Right cardiac atrium (tissue), 5 donors: ENCODE measurements around the gene LMNTD2. TPM values are rescaled to one million over a fixed set of nuclear protein-coding genes. Genes with fewer than 3 reads are reported as not detected.

ENCODE experiments used
- ATAC-seq, 2 donors: fragments of 200-7000 bp; cut with Tn5 transposase; one replicate each; pipeline versions ENCODE4 v1.8.0 to v1.9.1; 2020; ENCODE audit warnings: moderate library complexity in 2 of 2, mild to moderate bottlenecking in 1 of 2
- DNase-seq, 3 donors: peaks; one replicate each; pipeline ENCODE4 v3.0.0-alpha.2; 2020
- H3K27ac ChIP-seq: one replicate; pipeline ENCODE4 v1.5.1; 2013; ENCODE audit warnings: mild to moderate bottlenecking, low read length, control low read depth, moderate library complexity
- H3K27me3 ChIP-seq: one replicate; pipeline ENCODE4 v1.6.1; 2013; ENCODE audit not compliant: control insufficient read depth, insufficient read depth
- H3K4me1 ChIP-seq: one replicate; pipeline ENCODE4 v1.6.1; 2013; ENCODE audit warnings: low read length; ENCODE audit not compliant: control insufficient read depth, insufficient read depth
- H3K4me3 ChIP-seq: one replicate; pipeline ENCODE4 v1.5.1; 2013; ENCODE audit warnings: low read length, control low read depth
- H3K9me3 ChIP-seq: one replicate; pipeline ENCODE4 v1.6.1; 2013; ENCODE audit warnings: low read length; ENCODE audit not compliant: control insufficient read depth
- WGBS: extraction: QIAGEN DNeasy Blood & Tissue Kit; methylation state at CpG from one replicate; pipeline ENCODE4 v1.1.7; 2013; 5-methylcytosine and 5-hydroxymethylcytosine counted together
- intact Hi-C, 4 donors: fragments of 100-400 bp; cut with DNase I; formaldehyde crosslinking; loops; one replicate each; pipeline versions ENCODE4 v1.11.0 to v1.14.0; 2022 to 2023
- polyA plus RNA-seq: library from polyadenylated mRNA; stranded (reverse); fragments of 200-250 nt; gene quantifications from one replicate; pipeline ENCODE4 v1.2.3, GENCODE V29; 2013
- total RNA-seq, 4 donors: library from RNA; stranded (reverse); fragmentation: NEBNext Ultra II Directional; extraction: Animal tissue kit (Norgen Biotek cat#: 25700); gene quantifications; one replicate each; pipeline ENCODE4 v1.2.1, GENCODE V29; 2021
- donor health status: healthy with polysubstance abuse.
- donor health status: DM: no; HTN: yes; CAD: no.
- donor health status: DM: no; HTN: no; CAD: no.
- donor health status: DM: no; HTN: yes; CAD: no; lungs with severe emphysema.
- donor health status: DM: yes; HTN: yes; CAD: no.

The LMNTD2 gene
- total and polyA plus RNA-seq, 5 donors, result 0.50 to 1.4 (median 0.66) TPM

DNA sequence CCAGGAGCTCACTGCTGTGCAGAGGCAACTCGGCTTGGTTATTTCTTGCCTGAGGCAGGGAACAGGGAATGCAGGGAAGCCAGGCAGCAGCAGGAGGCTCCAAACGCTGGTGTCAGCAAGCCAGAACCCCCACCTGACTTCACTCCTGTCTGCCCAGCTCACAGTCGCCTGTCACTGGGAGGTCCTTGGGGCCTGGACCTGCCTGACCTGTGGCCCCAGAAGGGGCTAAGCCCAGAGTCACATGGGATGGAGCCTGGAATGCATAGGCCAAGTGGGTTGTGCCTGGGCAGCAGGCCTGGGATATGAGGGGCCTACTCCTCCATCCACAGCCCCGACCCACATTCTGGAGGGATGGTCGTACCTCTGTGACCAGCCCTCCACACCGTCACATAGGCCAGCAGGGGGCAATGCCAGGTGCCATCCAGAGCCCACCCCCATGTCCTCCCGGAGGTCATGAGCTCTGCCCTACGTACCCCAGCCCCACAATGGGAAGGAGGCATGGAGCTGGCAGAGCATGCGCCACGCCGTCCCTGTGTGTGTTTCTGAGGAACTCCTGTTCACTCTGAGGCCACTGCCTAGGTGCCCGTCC lies 5.5 kb upstream of the LMNTD2 start:
- intact Hi-C loops, result no loop called here
- WGBS, result 83% methylated on average over 12 of the region's 12 CpGs
- DNase-seq (peak in 1 of 3 donors; percentile 54), ATAC-seq (no peak)
- no peaks in the 10 kb centered on the region for H3K9me3 ChIP-seq
- H3K4me3 ChIP-seq, result no peak overlapping the region
- H3K4me1 ChIP-seq, result peaks cover 3% of the 10 kb centered on the region
- no peaks in the 10 kb centered on the region for H3K27me3 ChIP-seq
- H3K27ac ChIP-seq, result no peak overlapping the region

DNA sequence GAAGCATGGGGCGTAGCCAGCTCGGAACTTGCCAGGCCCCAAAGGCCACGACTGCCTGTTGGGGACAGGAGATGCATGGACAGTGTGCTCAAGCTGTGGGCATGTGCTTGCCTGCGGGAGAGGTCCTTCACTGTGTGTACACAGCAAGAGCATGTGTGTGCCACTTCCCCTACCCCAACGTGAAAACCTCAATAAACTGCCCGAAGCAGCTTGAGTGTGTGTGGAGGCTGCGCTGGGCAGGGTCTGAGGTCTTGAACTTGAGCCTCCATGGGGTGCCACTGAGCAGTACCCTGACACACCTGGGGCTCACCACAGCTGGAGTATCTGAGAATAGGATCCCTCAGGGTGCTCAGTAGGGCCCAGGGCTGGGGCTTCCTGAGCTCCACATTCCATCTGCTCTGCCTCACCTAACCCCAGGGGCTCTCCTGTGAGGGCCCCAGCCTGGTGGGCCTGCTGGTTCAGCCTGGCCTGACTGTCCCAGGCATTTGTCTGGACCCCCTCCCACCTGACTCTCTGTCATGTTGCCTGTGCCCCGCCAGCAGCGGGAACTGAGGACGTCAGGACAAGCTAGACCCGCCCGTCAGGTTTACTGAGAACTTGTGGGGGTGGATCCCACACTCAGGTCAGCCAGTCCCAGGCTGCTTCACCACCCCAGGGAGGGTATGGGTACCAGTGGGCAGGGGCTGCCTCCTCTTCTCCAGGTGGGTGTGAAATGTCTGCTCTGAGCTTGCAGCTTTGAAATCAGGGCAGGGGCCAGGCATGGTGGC lies 3.5 kb upstream of the LMNTD2 start:
- H3K27ac ChIP-seq, result no peak overlapping the region
- no peak for ATAC-seq
- intact Hi-C loops, result no loop called here
- DNase-seq, result peak in 1 of 3 donors; percentile 43
- no peaks in the 10 kb centered on the region for H3K27me3 ChIP-seq
- WGBS, result 88% methylated on average over 12 of the region's 12 CpGs
- H3K4me1 ChIP-seq, result no peaks in the 10 kb centered on the region
- H3K9me3 ChIP-seq, result no peaks in the 10 kb centered on the region
- no peak overlapping the region for H3K4me3 ChIP-seq

DNA sequence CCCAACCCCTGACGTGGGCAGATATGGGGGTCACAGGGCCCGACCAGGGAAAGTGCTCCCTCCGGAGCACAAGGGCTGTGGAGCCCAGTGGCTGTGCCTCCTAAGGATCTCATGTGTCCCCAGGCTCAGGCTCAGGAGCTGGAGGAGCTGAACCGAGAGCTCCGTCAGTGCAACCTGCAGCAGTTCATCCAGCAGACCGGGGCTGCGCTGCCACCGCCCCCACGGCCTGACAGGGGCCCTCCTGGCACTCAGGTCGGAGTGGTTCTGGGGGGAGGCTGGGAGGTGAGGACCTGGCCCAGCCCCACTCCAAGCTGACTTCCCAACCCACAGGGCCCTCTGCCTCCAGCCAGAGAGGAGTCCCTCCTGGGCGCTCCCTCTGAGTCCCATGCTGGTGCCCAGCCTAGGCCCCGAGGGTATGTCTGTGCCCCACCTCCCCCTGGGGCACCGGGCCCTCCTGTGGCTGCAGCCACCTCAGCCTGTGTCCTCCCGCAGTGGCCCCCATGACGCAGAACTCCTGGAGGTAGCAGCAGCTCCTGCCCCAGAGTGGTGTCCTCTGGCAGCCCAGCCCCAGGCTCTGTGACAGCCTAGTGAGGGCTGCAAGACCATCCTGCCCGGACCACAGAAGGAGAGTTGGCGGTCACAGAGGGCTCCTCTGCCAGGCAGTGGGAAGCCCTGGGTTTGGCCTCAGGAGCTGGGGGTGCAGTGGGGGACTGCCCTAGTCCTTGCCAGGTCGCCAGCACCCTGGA lies 2.7 kb upstream of the LMNTD2 start:
- Histone ChIP-seq H3K27me3 (no peaks in the 10 kb centered on the region), H3K4me3 (no peak overlapping the region), H3K27ac (no peak overlapping the region), H3K9me3 (no peaks in the 10 kb centered on the region), H3K4me1 (no peaks in the 10 kb centered on the region)
- 90% methylated on average over 18 of the region's 18 CpGs for WGBS
- ATAC-seq, result no peak
- intact Hi-C loops, result no loop called here
- DNase-seq, result peak in 1 of 3 donors; percentile 35

DNA sequence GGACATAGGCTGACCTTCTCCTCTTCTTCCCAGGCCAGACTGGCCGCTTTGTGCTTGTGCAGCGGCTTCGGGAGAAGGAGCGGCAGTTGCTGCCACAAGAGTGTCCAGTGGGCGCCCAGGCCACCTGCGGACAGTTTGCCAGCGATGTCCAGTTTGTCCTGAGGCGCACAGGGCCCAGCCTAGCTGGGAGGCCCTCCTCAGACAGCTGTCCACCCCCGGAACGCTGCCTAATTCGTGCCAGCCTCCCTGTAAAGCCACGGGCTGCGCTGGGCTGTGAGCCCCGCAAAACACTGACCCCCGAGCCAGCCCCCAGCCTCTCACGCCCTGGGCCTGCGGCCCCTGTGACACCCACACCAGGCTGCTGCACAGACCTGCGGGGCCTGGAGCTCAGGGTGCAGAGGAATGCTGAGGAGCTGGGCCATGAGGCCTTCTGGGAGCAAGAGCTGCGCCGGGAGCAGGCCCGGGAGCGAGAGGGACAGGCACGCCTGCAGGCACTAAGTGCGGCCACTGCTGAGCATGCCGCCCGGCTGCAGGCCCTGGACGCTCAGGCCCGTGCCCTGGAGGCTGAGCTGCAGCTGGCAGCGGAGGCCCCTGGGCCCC lies 1.6 kb upstream of the LMNTD2 start:
- DNase-seq (peak in 1 of 3 donors; percentile 14), ATAC-seq (no peak)
- Histone ChIP-seq H3K4me1 (no peaks in the 10 kb centered on the region), H3K27ac (no peak overlapping the region), H3K27me3 (no peaks in the 10 kb centered on the region), H3K4me3 (no peak overlapping the region), H3K9me3 (no peaks in the 10 kb centered on the region)
- 95% methylated on average over 29 of the region's 29 CpGs for WGBS
- intact Hi-C loops, result no loop called here

DNA sequence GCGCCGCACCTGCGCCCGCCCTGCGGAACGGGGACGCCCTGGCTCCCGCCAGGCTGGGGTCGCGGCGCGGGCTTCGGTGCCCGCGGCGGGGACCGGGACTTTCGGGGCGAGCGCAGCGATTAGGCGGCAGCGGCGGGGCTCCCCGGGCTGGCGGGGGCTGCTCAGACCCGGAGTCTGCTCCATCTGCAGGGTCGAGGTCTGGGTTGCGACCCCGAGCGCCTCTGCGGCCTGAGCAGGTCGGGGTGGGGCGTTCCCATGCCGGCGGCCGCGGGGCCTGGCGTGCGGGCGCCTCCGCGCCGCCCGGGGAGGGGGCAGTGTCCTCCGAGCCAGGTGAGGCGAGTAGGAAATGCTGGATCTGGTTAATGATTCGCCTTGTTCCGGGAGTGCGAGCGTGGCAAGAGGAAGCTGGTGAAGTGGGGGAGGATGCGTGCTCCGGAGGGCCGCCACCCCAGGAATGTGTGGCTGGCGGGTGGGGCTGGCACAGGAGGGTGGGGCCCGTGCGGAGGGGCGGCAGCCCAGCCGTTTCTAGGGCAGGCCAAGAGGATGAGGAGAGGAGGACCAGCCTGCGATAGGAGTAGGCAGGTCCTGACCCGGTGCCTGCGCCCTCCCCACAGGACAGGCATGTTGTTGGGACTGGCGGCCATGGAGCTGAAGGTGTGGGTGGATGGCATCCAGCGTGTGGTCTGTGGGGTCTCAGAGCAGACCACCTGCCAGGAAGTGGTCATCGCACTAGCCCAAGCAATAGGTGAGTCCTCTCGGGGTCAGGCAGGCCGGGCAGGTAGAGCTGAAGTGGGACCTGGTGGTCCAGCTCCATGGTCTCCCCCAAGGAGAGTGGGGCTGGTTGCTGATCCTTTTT lies 838 bp upstream of the LMNTD2 start:
- DNase-seq (peak in 2 of 3 donors; percentile 22 to 58), ATAC-seq (peak in 1 of 2 donors; percentile 0)
- intact Hi-C loops, result no loop called here

DNA sequence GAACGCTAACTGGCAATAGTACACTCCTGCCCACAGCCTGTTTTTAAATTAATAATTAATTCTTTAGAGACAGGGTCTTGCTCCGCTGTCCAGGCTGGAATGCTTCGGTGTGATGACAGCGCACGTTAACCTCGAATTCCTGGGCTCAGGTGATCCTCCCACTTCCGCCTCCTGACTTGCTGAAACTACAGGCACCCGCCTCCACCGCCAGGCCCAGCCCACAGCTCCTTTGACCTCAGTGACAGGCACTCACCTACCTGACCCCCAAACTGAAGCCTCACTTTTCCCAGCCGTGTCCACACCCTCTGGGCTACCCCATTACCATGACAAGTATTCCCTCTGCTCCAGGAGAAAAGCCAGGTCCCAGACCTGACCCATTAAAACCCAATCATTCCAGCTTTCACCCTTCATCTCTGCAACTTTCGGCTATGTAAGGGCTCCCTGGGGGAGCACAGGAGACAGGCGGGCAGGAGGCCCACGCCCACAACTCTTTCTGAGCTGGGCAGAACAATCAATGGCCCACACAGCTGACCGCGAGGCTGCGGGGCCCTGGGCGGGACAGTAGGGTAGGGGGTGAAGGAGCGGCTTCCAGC lies 730 bp downstream of the LMNTD2 start:
- DNase-seq, result peak in 1 of 3 donors; percentile 16

More for the DNA sequence above, 838 bp upstream of the LMNTD2 start:
- Histone ChIP-seq H3K27ac (no peak overlapping the region), H3K9me3 (no peaks in the 10 kb centered on the region), H3K27me3 (no peaks in the 10 kb centered on the region), H3K4me3 (peak overlapping the region; percentile 87), H3K4me1 (no peaks in the 10 kb centered on the region)
- 9% methylated on average over 67 of the region's 67 CpGs for WGBS

DNA sequence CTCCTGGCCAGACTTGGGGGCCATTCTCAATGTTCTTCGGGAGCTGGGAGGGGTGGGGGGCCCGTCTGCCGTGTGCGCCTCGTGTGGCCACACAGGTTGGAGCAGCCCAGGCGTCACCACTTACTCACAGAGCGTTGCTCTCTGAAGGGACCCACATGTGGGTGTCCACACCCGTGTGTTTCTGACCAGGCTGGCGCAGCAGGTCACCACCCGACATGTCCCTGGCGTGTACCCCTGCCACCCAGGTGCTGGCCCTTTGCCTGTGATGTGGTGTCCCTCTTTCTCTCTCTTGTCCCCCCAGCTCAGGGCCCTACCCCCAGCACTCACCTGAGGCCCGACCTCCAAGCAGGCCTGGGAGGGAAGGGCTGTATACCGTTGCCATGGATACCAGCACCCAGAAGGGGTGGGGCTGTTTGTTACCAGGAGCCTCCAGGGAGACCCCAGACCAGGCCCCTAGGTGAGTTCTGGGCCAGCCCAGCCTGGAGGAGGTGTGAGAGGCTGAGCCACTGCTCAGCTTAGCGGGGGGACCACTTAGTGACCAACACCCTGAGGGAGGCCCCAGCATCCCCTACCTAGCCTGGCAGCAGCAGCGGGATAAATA lies 1.4 kb downstream of the LMNTD2 start:
- intact Hi-C loops, result loop anchor here in 2 of 4 donors (10.0 kb wide), 1 partner anchor 166 kb away; no protein-coding TSS in a partner anchor
- Histone ChIP-seq H3K27ac (no peak overlapping the region), H3K4me3 (no peak overlapping the region), H3K27me3 (no peaks in the 10 kb centered on the region), H3K4me1 (no peaks in the 10 kb centered on the region), H3K9me3 (no peaks in the 10 kb centered on the region)
- DNase-seq, result peak in 2 of 3 donors; percentile 17 to 52
- WGBS, result 80% methylated on average over 15 of the region's 15 CpGs
- no peak for ATAC-seq

More for the DNA sequence above, 730 bp downstream of the LMNTD2 start:
- no peak overlapping the region for H3K4me3 ChIP-seq
- no peaks in the 10 kb centered on the region for H3K4me1 ChIP-seq
- intact Hi-C loops, result loop anchor here in 2 of 4 donors (10.0 kb wide), 1 partner anchor 165 kb away; no protein-coding TSS in a partner anchor
- no peak overlapping the region for H3K27ac ChIP-seq
- no peaks in the 10 kb centered on the region for H3K27me3 ChIP-seq
- no peaks in the 10 kb centered on the region for H3K9me3 ChIP-seq
- ATAC-seq, result no peak
- WGBS, result 73% methylated on average over 18 of the region's 18 CpGs

DNA sequence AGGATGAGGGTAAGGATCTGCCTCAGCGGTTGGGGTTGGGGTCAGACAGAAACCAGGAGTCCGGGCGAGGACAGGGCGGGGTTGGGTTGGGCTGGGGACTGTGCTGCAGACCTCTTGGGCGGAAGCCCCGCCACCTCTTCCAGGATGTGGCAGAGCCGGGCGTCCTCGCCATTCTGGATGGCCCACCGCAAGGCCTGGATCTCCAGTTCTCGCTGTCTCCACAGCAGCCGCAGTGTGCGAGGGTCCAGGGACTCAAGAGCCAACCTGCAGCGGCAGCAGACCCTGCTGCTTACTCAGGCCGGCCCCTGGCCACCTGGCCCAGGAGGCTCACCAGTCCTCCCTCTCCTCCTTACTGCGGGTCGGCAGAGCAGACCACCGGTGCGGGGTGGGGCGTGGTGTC lies 2.0 kb downstream of the LMNTD2 start:
- intact Hi-C loops, result loop anchor here in 2 of 4 donors (10.0 kb wide), 1 partner anchor 166 kb away; no protein-coding TSS in a partner anchor
- no peaks in the 10 kb centered on the region for H3K4me1 ChIP-seq
- no peak overlapping the region for H3K27ac ChIP-seq
- H3K4me3 ChIP-seq, result no peak overlapping the region
- 89% methylated on average over 20 of the region's 20 CpGs for WGBS
- H3K27me3 ChIP-seq, result no peaks in the 10 kb centered on the region
- DNase-seq (peak in 1 of 3 donors; percentile 12), ATAC-seq (no peak)
- no peaks in the 10 kb centered on the region for H3K9me3 ChIP-seq

DNA sequence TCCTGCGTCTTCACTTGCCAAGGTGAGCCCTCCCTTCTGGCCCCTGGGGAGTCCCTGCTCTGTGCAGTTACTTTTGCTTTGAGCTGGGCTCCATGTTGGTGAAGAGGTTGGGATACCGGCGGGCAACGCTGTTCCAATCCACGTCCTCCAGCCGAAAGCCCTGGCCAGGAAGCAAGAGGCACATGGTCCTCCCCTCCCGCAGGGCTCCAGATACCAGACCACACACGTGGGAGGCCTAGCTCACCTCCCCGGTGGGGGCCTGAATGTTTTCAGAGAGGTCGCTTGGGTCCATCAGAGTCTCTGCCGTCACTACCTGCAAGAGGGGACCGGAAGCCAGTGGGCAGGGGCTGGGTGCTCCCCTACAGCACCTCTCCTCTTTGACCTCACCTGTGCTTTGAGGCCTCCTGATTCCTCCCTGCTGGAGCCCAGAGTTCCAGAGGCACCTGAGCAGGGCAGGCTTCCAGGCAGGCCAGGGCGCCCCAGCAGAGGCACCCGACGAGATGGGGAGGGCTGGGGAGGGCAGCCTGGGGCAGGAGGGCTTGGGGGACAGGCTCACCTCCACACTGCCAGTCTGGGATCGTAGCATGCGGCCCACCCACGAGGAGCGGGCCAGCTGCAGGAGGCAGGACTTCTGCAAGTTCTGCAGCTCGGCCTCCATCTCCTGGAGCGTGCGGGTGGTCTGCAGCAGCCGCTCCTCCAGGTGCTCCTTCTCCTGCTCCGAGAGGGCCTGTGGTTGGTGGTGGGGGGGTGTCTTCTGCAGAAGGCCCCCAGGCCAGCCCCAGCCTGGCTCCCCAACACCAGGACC lies 3.0 kb downstream of the LMNTD2 start:
- intact Hi-C loops, result loop anchor here in 2 of 4 donors (10.0 kb wide), 1 partner anchor 167 kb away; no protein-coding TSS in a partner anchor
- no peaks in the 10 kb centered on the region for H3K27me3 ChIP-seq
- H3K4me3 ChIP-seq, result no peak overlapping the region
- no peak overlapping the region for H3K27ac ChIP-seq
- no peaks in the 10 kb centered on the region for H3K9me3 ChIP-seq
- no peaks in the 10 kb centered on the region for H3K4me1 ChIP-seq
- ATAC-seq, result no peak
- DNase-seq, result peak in 2 of 3 donors; percentile 41 to 46
- WGBS, result 82% methylated on average over 24 of the region's 24 CpGs
